HepG2 (cell line): Measurements from ENCODE around the gene ZMIZ2. TPM values are rescaled to one million over a fixed set of nuclear protein-coding genes. Genes with fewer than 3 reads are reported as not detected.

Experiments
- ATAC-seq: fragments of 200-7000 bp; cut with Tn5 transposase; 3 replicates; pipeline ENCODE4 v1.9.1; 2020; ENCODE audit warnings: mild to moderate bottlenecking, moderate library complexity
- BruUV-seq: library from RNA; stranded (reverse); fragments of 400-500 nt; replicated peaks from 2 replicates; lab custom pipeline; 2021; lab: Mats Ljungman, UMichigan
- CTCF ChIA-PET: fragments of 300-600 bp; formaldehyde crosslinking; extraction: SDS; loops from one replicate; lab custom pipeline; 2021; ENCODE audit warnings: low total read pairs, inconsistent platforms, low intra/inter-chr PET ratio; lab: Yijun Ruan, JAX
- POLR2A ChIA-PET: fragments of 350-600 bp; sonication (Branson Sonifier 250); formaldehyde crosslinking; loops from one replicate; lab custom pipeline; 2020; ENCODE audit warnings: antibody characterized with exemption, inconsistent platforms; lab: Yijun Ruan, JAX
- DNase-seq: peaks from one replicate; pipeline ENCODE4 v3.0.0-alpha.2; 2015; ENCODE audit warnings: low spot score
- FAIRE-seq: peaks from 3 replicates; lab custom pipeline; 2011; peaks lifted over from hg19 to GRCh38; lab: Jason Lieb, UNC
- H2AFZ ChIP-seq: one replicate; pipeline ENCODE4 v1.6.1; 2011; ENCODE audit warnings: low read length, inconsistent platforms
- H3K27ac ChIP-seq: fragments of 300-600 bp; 3 replicates; pipeline ENCODE4 v1.8.0; 2011; ENCODE audit warnings: mixed run types, mild to moderate bottlenecking, mixed read lengths, low read length, inconsistent platforms; ENCODE audit not compliant: insufficient read depth; ENCODE audit errors: extremely low read length
- H3K27me3 ChIP-seq, 2 experiments: fragments of 200-600 bp in 1 of 2; 2 replicates in 1 of 2; 3 replicates in 1 of 2; pipeline versions ENCODE4 v1.6.0 to v1.8.0; 2011; ENCODE audit warnings: low read length in 2 of 2, mild to moderate bottlenecking in 2 of 2, moderate library complexity in 2 of 2, inconsistent platforms in 1 of 2; ENCODE audit not compliant: insufficient read depth in 2 of 2, control insufficient read depth in 1 of 2
- H3K36me3 ChIP-seq, 2 experiments: fragments of 200-600 bp in 1 of 2; replicated peaks in 1 of 2; 2 replicates in 1 of 2; 3 replicates in 1 of 2; pipeline versions ENCODE4 v1.5.1 to v1.8.0; 2011; ENCODE audit warnings: low read length in 2 of 2, inconsistent platforms in 1 of 2; ENCODE audit not compliant: insufficient read depth in 2 of 2, control insufficient read depth in 1 of 2
- H3K4me1 ChIP-seq: 2 replicates; pipeline ENCODE4 v1.5.1; 2012; ENCODE audit warnings: low read length, inconsistent platforms; ENCODE audit not compliant: insufficient read depth
- H3K4me2 ChIP-seq: 2 replicates; pipeline ENCODE4 v1.6.0; 2011; ENCODE audit warnings: low read depth, low read length, inconsistent platforms
- H3K4me3 ChIP-seq, 3 experiments: fragments of 200-600 bp in 1 of 3; sonication (generic), shearing (Covaris generic) in 1 of 3; replicated peaks in 1 of 3; 2 replicates each; pipeline ENCODE4 v1.5.1; 2011 to 2016; ENCODE audit warnings: low read length in 3 of 3, inconsistent platforms in 2 of 3, low read depth in 2 of 3, mild to moderate bottlenecking in 2 of 3, control low read depth in 1 of 3, mixed read lengths in 1 of 3; ENCODE audit not compliant: insufficient read depth in 1 of 3
- H3K79me2 ChIP-seq: one replicate; pipeline ENCODE4 v1.6.1; 2011; ENCODE audit warnings: low read length, inconsistent platforms; ENCODE audit not compliant: insufficient read depth
- H3K9ac ChIP-seq: 2 replicates; pipeline ENCODE4 v1.6.0; 2011; ENCODE audit warnings: mild to moderate bottlenecking, low read depth, low read length, inconsistent platforms; ENCODE audit not compliant: insufficient read depth
- H3K9me3 ChIP-seq: 2 replicates; pipeline ENCODE4 v1.5.1; 2012; ENCODE audit warnings: mild to moderate bottlenecking, low read length
- H4K20me1 ChIP-seq: 2 replicates; pipeline ENCODE4 v1.6.0; 2011; ENCODE audit warnings: inconsistent platforms, mild to moderate bottlenecking, low read length, moderate library complexity; ENCODE audit not compliant: insufficient read depth
- BRCA1 ChIP-seq: sonication (generic); formaldehyde crosslinking; IDR thresholded peaks from 2 replicates; pipeline ENCODE4 v1.4.0; 2020; ENCODE audit warnings: missing genetic modification reagents
- DMAP1 ChIP-seq: IDR thresholded peaks from 2 replicates; pipeline ENCODE4 v1.6.1; 2016
- FLYWCH1 ChIP-seq: sonication (generic); formaldehyde crosslinking; IDR thresholded peaks from 2 replicates; pipeline ENCODE4 v1.8.1; 2023; ENCODE audit warnings: mild to moderate bottlenecking, missing genetic modification reagents
- FOXP1 ChIP-seq, 2 experiments: fragments of 450-650 bp in 1 of 2; IDR thresholded peaks; 2 replicates each; pipeline ENCODE4 v1.6.1; 2017 to 2018; ENCODE audit warnings: antibody characterized with exemption in 1 of 2
- GATAD2A ChIP-seq: IDR thresholded peaks from 2 replicates; pipeline ENCODE4 v1.6.1; 2016
- MTA3 ChIP-seq: sonication (generic); formaldehyde crosslinking; IDR thresholded peaks from 2 replicates; pipeline ENCODE4 v1.4.0; 2020; ENCODE audit warnings: missing genetic modification reagents
- NFRKB ChIP-seq: fragments of 450-650 bp; IDR thresholded peaks from 2 replicates; pipeline ENCODE4 v1.6.1; 2017
- NR2C2 ChIP-seq: sonication (generic); formaldehyde crosslinking; IDR thresholded peaks from 2 replicates; pipeline ENCODE4 v1.4.0; 2020; ENCODE audit warnings: missing genetic modification reagents, mild to moderate bottlenecking, moderate library complexity, borderline replicate concordance
- PCBP2 ChIP-seq: fragments of 200-400 bp; formaldehyde crosslinking; optimal IDR thresholded peaks from 2 replicates; pipeline ENCODE3; 2018; ENCODE audit warnings: low read length, low read depth; ENCODE audit not compliant: poor library complexity, severe bottlenecking
- PREB ChIP-seq: sonication (generic); formaldehyde crosslinking; IDR thresholded peaks from 2 replicates; pipeline ENCODE4 v1.4.0; 2020; ENCODE audit warnings: missing genetic modification reagents
- SOX13 ChIP-seq, 3 experiments: fragments of 450-650 bp in 1 of 3; sonication (generic) in 1 of 3; formaldehyde crosslinking in 1 of 3; IDR thresholded peaks in 2 of 3; conservative IDR thresholded peaks in 1 of 3; 2 replicates each; pipeline versions ENCODE4 v1.5.0 to v1.6.1; 2016 to 2020; ENCODE audit warnings: antibody characterized with exemption in 1 of 3, mild to moderate bottlenecking in 1 of 3, missing compliant biosample characterization in 1 of 3, missing genetic modification reagents in 1 of 3, moderate library complexity in 1 of 3
- ZFX ChIP-seq: sonication (generic); formaldehyde crosslinking; IDR thresholded peaks from 2 replicates; pipeline ENCODE4 v1.4.0; 2020; ENCODE audit warnings: mild to moderate bottlenecking, low read depth, missing genetic modification reagents, moderate library complexity
- ZNF597 ChIP-seq: sonication (generic); formaldehyde crosslinking; IDR thresholded peaks from 2 replicates; pipeline ENCODE4 v1.5.0; 2020; ENCODE audit warnings: missing genetic modification reagents
- ZNF652 ChIP-seq: IDR thresholded peaks from 2 replicates; pipeline ENCODE4 v1.6.1; 2016; ENCODE audit warnings: low read depth, borderline replicate concordance
- ZNF670 ChIP-seq: sonication (generic); formaldehyde crosslinking; IDR thresholded peaks from 2 replicates; pipeline ENCODE4 v1.8.0; 2022; ENCODE audit warnings: mild to moderate bottlenecking, missing genetic modification reagents, borderline replicate concordance
- ZNF678 ChIP-seq: sonication (generic); formaldehyde crosslinking; IDR thresholded peaks from 2 replicates; pipeline ENCODE4 v1.4.0; 2020; ENCODE audit warnings: mild to moderate bottlenecking, missing genetic modification reagents
- WGBS: methylation state at CpG from one replicate; pipeline ENCODE4 v1.1.6; 2017; ENCODE audit warnings: low lambda C conversion rate; 5-methylcytosine and 5-hydroxymethylcytosine counted together
- in situ Hi-C: cut with HindIII; loops from 2 replicates; pipeline ENCODE4 v1.10.0; 2017; ENCODE audit warnings: low pct_unique_long_range_greater_than_20kb; ENCODE audit not compliant: extremely low pct_ligation_motif_present
- intact Hi-C: fragments of 100-400 bp; cut with micrococcal nuclease; formaldehyde crosslinking; loops from one replicate; pipeline ENCODE4 v1.10.0; 2022; ENCODE audit not compliant: unreplicated experiment
- polyA plus RNA-seq, 8 experiments: library from polyadenylated mRNA; depleted of rRNA in 3 of 8; stranded (reverse) in 7 of 8; unstranded in 1 of 8; fragments of >200 nt; fragmentation: Illumina TruSeq in 4 of 8; extraction: Trizol in 4 of 8; gene quantifications; 2 replicates each; pipeline versions ENCODE4 v1.2.1 to v1.2.3, GENCODE V29; 2011 to 2016; ENCODE audit warnings: low read depth in 4 of 8, missing spikeins in 1 of 8, mixed read lengths in 1 of 8; ENCODE audit not compliant: insufficient read depth in 1 of 8
- total RNA-seq, 5 experiments: library from RNA; depleted of rRNA; stranded (reverse); fragments of >200 nt; fragmentation: Illumina TruSeq; extraction: Trizol; gene quantifications; 2 replicates each; pipeline ENCODE4 v1.2.3, GENCODE V29; 2016; ENCODE audit warnings: low read depth in 1 of 5

ZMIZ2 gene
- total and polyA plus RNA-seq, 2 of the 13 experiments (the other 11 are each of a cell fraction or from before 2014, with no cell fraction given), result 4.9 to 7.9 TPM

GRCh38 chr7:44743750-44744149, 4.9 kb upstream of the ZMIZ2 start:
- Histone ChIP-seq H3K36me3 (no peaks in the 10 kb centered on the region), H3K4me3 (no peak overlapping the region), H3K79me2 (no peaks in the 10 kb centered on the region), H3K9ac (no peak overlapping the region), H3K27me3 (no peaks in the 10 kb centered on the region), H2AFZ (no peak overlapping the region)
- intact Hi-C loops, result no loop called here
- DNase-seq, result no peak
- TF ChIP-seq DMAP1 (CRISPR knock-in tag) (no peak), SOX13 (IDR thresholded peaks at IDR 0.05) (no peak), SOX13 (CRISPR knock-in tag; conservative IDR thresholded peaks at IDR 0.05 in 1 of 2, IDR thresholded peaks at IDR 0.05 in 1 of 2) (peak in 1 of 2 experiments; percentile 35; a peak in 1 of 4 replicates), ZNF678 (no peak), ZFX (CRISPR knock-in tag) (no peak), GATAD2A (CRISPR knock-in tag) (no peak)
- TF ChIP-seq, all 625 proteins: peak for 1
- Histone ChIP-seq H3K9me3 (no peaks in the 10 kb centered on the region), H3K4me1 (peaks cover 13% of the 10 kb centered on the region), H3K4me2 (no peak overlapping the region), H4K20me1 (no peaks in the 10 kb centered on the region), H3K27ac (no peak overlapping the region)
- in situ Hi-C loops, result no loop called here
- ChIA-PET POLR2A (no interaction called here), CTCF (no interaction called here)
- FAIRE-seq, result no peak
- 0% methylated on average over 1 of the region's 1 CpG for WGBS
- no peak for ATAC-seq
- BruUV-seq, result no TSS peak

- no peak overlapping the region for H3K27ac ChIP-seq
- H3K36me3 ChIP-seq, result no peaks in the 10 kb centered on the region
- H4K20me1 ChIP-seq, result peaks cover 7% of the 10 kb centered on the region
- peaks cover 26% of the 10 kb centered on the region for H3K4me1 ChIP-seq
- no peak for DNase-seq
- 3% methylated on average over 4 of the region's 60 CpGs for WGBS
- intact Hi-C loops, result loop anchor here (1.0 kb wide), 1 partner anchor 143 kb away; the partner anchor contains the start of gene OGDH
- peak overlapping the region; percentile 74 for H3K4me2 ChIP-seq
- in situ Hi-C loops, result no loop called here
- no peaks in the 10 kb centered on the region; a peak in 1 of 5 replicates for H3K27me3 ChIP-seq
- no peaks in the 10 kb centered on the region for H3K9me3 ChIP-seq
- no peak overlapping the region for H2AFZ ChIP-seq
- H3K4me3 ChIP-seq, result peak overlapping the region; percentile 69 to 94 (median 90)
- ChIA-PET POLR2A (interaction anchor here (1.2 to 2.9 kb wide), 2 partner anchors 19 to 109 kb away, joined by 3 to 13 read pairs; no protein-coding TSS in a partner anchor), CTCF (no interaction called here)
- no peak for FAIRE-seq
- ATAC-seq, result peak; percentile 4; the same call in 2 of the 3 replicates
- peaks cover 20% of the 10 kb centered on the region for H3K79me2 ChIP-seq
- no TSS peak for BruUV-seq
- peak overlapping the region; percentile 80 for H3K9ac ChIP-seq
- 0 out of 2 replicates have a peak, but pooled peaks have one; percentile 13 for TF ChIP-seq BRCA1 (CRISPR knock-in tag)
- no peak for TF ChIP-seq FOXP1 (IDR thresholded peaks at IDR 0.05)
- TF ChIP-seq FOXP1 (CRISPR knock-in tag; IDR thresholded peaks at IDR 0.05), result no peak
- TF ChIP-seq ZNF597 (CRISPR knock-in tag), result no peak
- TF ChIP-seq ZNF670 (CRISPR knock-in tag), result no peak
- no peak for TF ChIP-seq NFRKB
- TF ChIP-seq PCBP2, result no peak
- 0 out of 2 replicates have a peak, but pooled peaks have one; percentile 14 for TF ChIP-seq ZFX (CRISPR knock-in tag)
- no peak for TF ChIP-seq PREB
- no peak for TF ChIP-seq FLYWCH1
- TF ChIP-seq MTA3, result no peak
- no peak for TF ChIP-seq ZNF652 (CRISPR knock-in tag)
- 0 out of 2 replicates have a peak, but pooled peaks have one; percentile 20 for TF ChIP-seq NR2C2 (CRISPR knock-in tag)
These were observed 493 bp downstream of the ZMIZ2 start for GRCh38 chr7:44748948-44749731.
